BJ (cell line): Measurements from ENCODE around the gene ELMOD2. TPM values are rescaled to one million over a fixed set of nuclear protein-coding genes. Genes with fewer than 3 reads are reported as not detected.
A peak's percentile ranks its signal among the peaks of the same experiment; 100 is the strongest.

Experiments used
- CTCF ChIA-PET: fragments of 350-600 bp; formaldehyde crosslinking; extraction: SDS; loops from one replicate; lab custom pipeline; 2021; ENCODE audit warnings: antibody characterized with exemption, inconsistent platforms; lab: Yijun Ruan, JAX
- POLR2A ChIA-PET: fragments of 300-600 bp; sonication (Branson Sonifier 250); formaldehyde crosslinking; extraction: SDS; loops from one replicate; lab custom pipeline; 2021; ENCODE audit warnings: antibody characterized with exemption; lab: Charles Lee
- DNase-seq: peaks from one replicate; pipeline ENCODE4 v3.0.0-alpha.2; 2011; ENCODE audit warnings: low read depth
- H3K27me3 ChIP-seq: 2 replicates; pipeline ENCODE4 v1.6.0; 2011; ENCODE audit warnings: low read length; ENCODE audit not compliant: control insufficient read depth, insufficient read depth
- H3K36me3 ChIP-seq: 2 replicates; pipeline ENCODE4 v1.5.1; 2011; ENCODE audit warnings: low read length; ENCODE audit not compliant: control insufficient read depth, insufficient read depth
- H3K4me3 ChIP-seq: 2 replicates; pipeline ENCODE4 v1.5.1; 2011; ENCODE audit warnings: low read depth, mild to moderate bottlenecking, control low read depth, low read length
- CTCF ChIP-seq: IDR thresholded peaks from 2 replicates; pipeline ENCODE4 v1.5.1; 2011; ENCODE audit warnings: low read depth, mild to moderate bottlenecking, control low read depth, inconsistent platforms, low read length, moderate library complexity; ENCODE audit not compliant: insufficient read depth
- polyA plus RNA-seq: library from polyadenylated mRNA; depleted of rRNA; stranded (reverse); fragments of >200 nt; gene quantifications from 2 replicates; pipeline ENCODE4 v1.2.3, GENCODE V29; 2011

Gene ELMOD2
- polyA plus RNA-seq, 1 experiment = 6.5 TPM

- CTCF ChIA-PET = interaction anchor here (1.2 kb wide), 1 partner anchor 9 kb away, joined by 3 read pairs; no protein-coding TSS in a partner anchor
- H3K4me3 ChIP-seq = no peak overlapping the region
- peaks cover 12% of the 10 kb centered on the region; the same call in 1 of the 2 replicates for H3K27me3 ChIP-seq
- H3K36me3 ChIP-seq = no peaks in the 10 kb centered on the region
- TF ChIP-seq CTCF = no peak
- POLR2A ChIA-PET = no interaction called here
- DNase-seq = no peak
Measured at GRCh38 chr4:140579278-140579677, 55.3 kb downstream of the ELMOD2 start.

- ChIA-PET POLR2A (no interaction called here), CTCF (no interaction called here)
- no peak overlapping the region for H3K4me3 ChIP-seq
- peaks cover 10% of the 10 kb centered on the region; the same call in 1 of the 2 replicates for H3K27me3 ChIP-seq
- no peak for DNase-seq
- no peak for TF ChIP-seq CTCF
- no peaks in the 10 kb centered on the region for H3K36me3 ChIP-seq
Measured at GRCh38 chr4:140581078-140581477, 57.1 kb downstream of the ELMOD2 start.

- peaks cover 9% of the 10 kb centered on the region for H3K27me3 ChIP-seq
- CTCF ChIA-PET = no interaction called here
- H3K4me3 ChIP-seq = no peak overlapping the region
- no peak for TF ChIP-seq CTCF
- DNase-seq = no peak
- no peaks in the 10 kb centered on the region for H3K36me3 ChIP-seq
- POLR2A ChIA-PET = no interaction called here
Measured at GRCh38 chr4:140584439-140584838, 60.5 kb downstream of the ELMOD2 start.

GRCh38 chr4:140595065-140595464 lies 71.1 kb downstream of the ELMOD2 start:
- no peak for DNase-seq
- TF ChIP-seq CTCF = peak; percentile 61
- CTCF ChIA-PET = interaction anchor here (1.0 to 2.0 kb wide), 4 partner anchors 15 to 257 kb away, joined by 3 to 13 read pairs (median 4); no protein-coding TSS in a partner anchor

GRCh38 chr4:140600408-140600807 lies 76.4 kb downstream of the ELMOD2 start:
- POLR2A ChIA-PET = no interaction called here
- TF ChIP-seq CTCF = no peak

More at GRCh38 chr4:140595065-140595464, 71.1 kb downstream of the ELMOD2 start:
- Histone ChIP-seq H3K4me3 (no peak overlapping the region), H3K36me3 (no peaks in the 10 kb centered on the region), H3K27me3 (no peaks in the 10 kb centered on the region; the same call in 1 of the 2 replicates)
- POLR2A ChIA-PET = no interaction called here

More at GRCh38 chr4:140600408-140600807, 76.4 kb downstream of the ELMOD2 start:
- DNase-seq = no peak
- Histone ChIP-seq H3K4me3 (no peak overlapping the region), H3K36me3 (no peaks in the 10 kb centered on the region), H3K27me3 (peaks cover 6% of the 10 kb centered on the region; the same call in 1 of the 2 replicates)
- CTCF ChIA-PET = interaction anchor here (0.9 to 2.5 kb wide), 4 partner anchors 9 to 240 kb away, joined by 3 to 15 read pairs (median 4); no protein-coding TSS in a partner anchor
